B cell (primary cell): ENCODE measurements around the gene ELMOD3. TPM values are rescaled to one million over a fixed set of nuclear protein-coding genes. Genes with fewer than 3 reads are reported as not detected.
A peak's percentile ranks its signal among the peaks of the same experiment; 100 is the strongest.

Experiments used
- ATAC-seq: fragments of 200-7000 bp; cut with Tn5 transposase; one replicate; pipeline ENCODE4 v1.10.0; 2021; ENCODE audit warnings: low read depth, mild to moderate bottlenecking, moderate number of reproducible peaks, moderate library complexity
- CTCF ChIA-PET: fragments of 350-600 bp; sonication (Branson Sonifier 250); formaldehyde crosslinking; loops from one replicate; lab custom pipeline; 2021; ENCODE audit warnings: antibody characterized with exemption, inconsistent platforms; lab: Charles Lee
- POLR2A ChIA-PET: fragments of 350-600 bp; sonication (Branson Sonifier 250); formaldehyde crosslinking; loops from one replicate; lab custom pipeline; 2021; ENCODE audit warnings: antibody characterized with exemption; lab: Charles Lee
- DNase-seq: peaks from one replicate; pipeline ENCODE4 v3.0.0; 2013
- H2AFZ ChIP-seq: 2 replicates; pipeline ENCODE4 v1.6.1; 2012; ENCODE audit warnings: mild to moderate bottlenecking, low read depth, low read length; ENCODE audit not compliant: insufficient read depth, poor library complexity, severe bottlenecking
- H3K27ac ChIP-seq, 2 donors: 1 replicate in 1 of 2; 2 replicates in 1 of 2; pipeline ENCODE4 v1.5.1; 2012 to 2013; ENCODE audit warnings: low read length in 2 of 2, mild to moderate bottlenecking in 2 of 2, moderate library complexity in 1 of 2
- H3K27me3 ChIP-seq, 4 experiments: fragments of 200-600 bp in 1 of 4; sonication (generic) in 1 of 4; replicated peaks in 1 of 4; 1 replicate in 2 of 4; 2 replicates in 2 of 4; pipeline versions ENCODE4 v1.6.1 to v1.7.0; 2013 to 2016; ENCODE audit warnings: low read length in 3 of 4, mild to moderate bottlenecking in 2 of 4, mixed read lengths in 1 of 4, moderate library complexity in 1 of 4; ENCODE audit not compliant: insufficient read depth in 4 of 4, control insufficient read depth in 3 of 4; ENCODE audit errors: control extremely low read depth in 1 of 4
- H3K36me3 ChIP-seq, 2 experiments: replicated peaks in 1 of 2; 1 replicate in 1 of 2; 2 replicates in 1 of 2; pipeline versions ENCODE4 v1.6.1 to v1.7.1; 2013; ENCODE audit warnings: low read length in 1 of 2; ENCODE audit not compliant: insufficient read depth in 2 of 2, control insufficient read depth in 1 of 2; ENCODE audit errors: control extremely low read depth in 1 of 2, extremely low read depth in 1 of 2
- H3K4me1 ChIP-seq, 2 donors: fragments of 200-600 bp in 1 of 2; sonication (generic) in 1 of 2; 1 replicate in 1 of 2; 2 replicates in 1 of 2; pipeline versions ENCODE4 v1.5.1 to v1.6.1; 2013 to 2017; ENCODE audit warnings: low read length in 2 of 2; ENCODE audit not compliant: control insufficient read depth in 2 of 2, insufficient read depth in 2 of 2
- H3K4me2 ChIP-seq: replicated peaks from 2 replicates; pipeline ENCODE3; 2012; ENCODE audit warnings: mild to moderate bottlenecking, low read depth, low read length; ENCODE audit not compliant: poor library complexity, severe bottlenecking
- H3K4me3 ChIP-seq, 5 experiments: fragments of 200-600 bp in 1 of 5; sonication (generic) in 1 of 5; 1 replicate in 3 of 5; 2 replicates in 2 of 5; pipeline versions ENCODE4 v1.5.1 to v1.7.0; 2011 to 2016; ENCODE audit warnings: low read length in 4 of 5, mild to moderate bottlenecking in 4 of 5, low read depth in 2 of 5, control low read depth in 1 of 5, moderate library complexity in 1 of 5; ENCODE audit not compliant: insufficient read depth in 1 of 5; ENCODE audit errors: control extremely low read depth in 1 of 5, extremely low read depth in 1 of 5
- H3K79me2 ChIP-seq: fragments of 200-600 bp; sonication (generic); one replicate; pipeline ENCODE4 v1.6.0; 2016; ENCODE audit warnings: low read length; ENCODE audit not compliant: control insufficient read depth, insufficient read depth
- H3K9ac ChIP-seq: fragments of 200-600 bp; sonication (generic); 2 replicates; pipeline ENCODE4 v1.6.1; 2017; ENCODE audit warnings: mild to moderate bottlenecking, low read length, moderate library complexity
- H3K9me3 ChIP-seq, 3 donors: one replicate each; pipeline versions ENCODE4 v1.6.1 to v1.7.1; 2013; ENCODE audit warnings: low read length in 2 of 3; ENCODE audit not compliant: control insufficient read depth in 2 of 3, insufficient read depth in 1 of 3; ENCODE audit errors: control extremely low read depth in 1 of 3
- H4K20me1 ChIP-seq: 2 replicates; pipeline ENCODE4 v1.6.0; 2012; ENCODE audit warnings: mild to moderate bottlenecking, low read length; ENCODE audit not compliant: insufficient read depth, control insufficient read depth, poor library complexity, severe bottlenecking
- H3K27ac Mint-ChIP-seq: one replicate; pipeline ENCODE4 v1.8.0; 2021; ENCODE audit warnings: mixed read lengths
- H3K27me3 Mint-ChIP-seq: one replicate; pipeline ENCODE4 v1.8.0; 2021; ENCODE audit warnings: mixed read lengths
- H3K4me1 Mint-ChIP-seq: one replicate; pipeline ENCODE4 v1.8.0; 2021; ENCODE audit warnings: mixed read lengths
- H3K4me3 Mint-ChIP-seq: one replicate; pipeline ENCODE4 v1.8.0; 2021; ENCODE audit warnings: mixed read lengths
- H3K9me3 Mint-ChIP-seq: one replicate; pipeline ENCODE4 v1.8.0; 2022; ENCODE audit warnings: mixed read lengths; ENCODE audit not compliant: insufficient read depth
- EZH2 ChIP-seq: IDR thresholded peaks from 2 replicates; pipeline ENCODE4 v1.6.1; 2012; ENCODE audit warnings: borderline replicate concordance, low read depth, mild to moderate bottlenecking, moderate library complexity, low read length; ENCODE audit not compliant: insufficient read depth, poor library complexity, severe bottlenecking
- WGBS: methylation state at CpG from one replicate; pipeline ENCODE4 v1.1.5; 2013; ENCODE audit warnings: missing lambda C conversion rate; ENCODE audit not compliant: insufficient coverage; 5-methylcytosine and 5-hydroxymethylcytosine counted together
- intact Hi-C: fragments of 100-400 bp; cut with micrococcal nuclease; formaldehyde crosslinking; loops from one replicate; pipeline ENCODE4 v1.10.0; 2022
- polyA plus RNA-seq: library from polyadenylated mRNA; depleted of rRNA; stranded (reverse); fragments of >200 nt; gene quantifications from 2 replicates; pipeline ENCODE4 v1.2.3, GENCODE V29; 2012
- total RNA-seq, 2 donors: library from RNA; stranded (reverse); fragments of 120-200 nt in 1 of 2; gene quantifications; 1 replicate in 1 of 2; 2 replicates in 1 of 2; pipeline versions ENCODE4 v1.2.3 to v1.2.4, GENCODE V29; 2013 to 2022
- TF ChIP-seq, protein P1 (sequence below): fragments of 200-600 bp; IDR thresholded peaks from one replicate; pipeline ENCODE4 v1.8.0; 2022; ENCODE audit warnings: antibody characterized with exemption, mild to moderate bottlenecking

The ELMOD3 gene
- total and polyA plus RNA-seq, 2 donors (not counting 1 experiment from before 2014, with no cell fraction given): 34.3 to 57.6 TPM

DNA sequence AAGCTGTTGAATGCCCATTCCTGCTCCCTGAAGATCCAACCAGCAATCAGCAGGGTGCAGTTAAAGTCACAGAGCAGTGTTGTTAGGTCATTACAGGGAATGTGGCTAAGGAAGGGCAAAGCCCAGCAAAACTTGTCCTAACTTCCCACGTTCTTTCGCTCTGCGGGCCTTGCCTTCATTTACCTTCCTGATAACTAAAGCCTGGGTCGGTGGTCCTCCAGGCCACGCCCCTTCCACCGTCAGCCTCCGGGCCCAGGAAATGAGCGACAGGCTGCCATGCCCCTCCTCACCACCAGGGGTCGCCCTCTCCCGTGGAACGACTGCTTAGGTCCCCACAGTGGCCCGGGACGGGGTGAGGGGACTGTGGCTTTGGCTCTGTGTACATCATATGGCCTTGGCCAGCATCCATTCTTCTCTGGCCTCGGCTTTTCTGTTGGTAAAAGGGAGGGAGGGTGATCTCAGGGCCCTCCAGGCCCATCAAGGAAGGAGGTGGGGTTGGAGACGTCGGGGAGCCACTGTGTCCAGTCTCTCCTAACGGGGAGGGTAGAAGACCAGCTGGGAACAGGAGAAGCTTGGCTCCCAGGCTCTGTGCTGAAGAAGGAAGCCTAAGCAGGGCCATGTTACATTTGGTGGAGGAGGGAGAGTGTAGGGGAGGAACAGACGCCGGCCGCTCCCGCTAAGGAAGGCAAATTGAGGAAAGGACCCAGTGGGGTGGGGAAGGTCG is 66.1 kb downstream of the ELMOD3 start:
- H3K9me3 ChIP-seq: no peaks in the 10 kb centered on the region
- intact Hi-C loops: loop anchor here (1.0 to 2.0 kb wide), 7 partner anchors 17 to 287 kb away; partner anchors contain the start of genes GGCX, MAT2A and TMEM150A
- TF ChIP-seq, protein P1, sequence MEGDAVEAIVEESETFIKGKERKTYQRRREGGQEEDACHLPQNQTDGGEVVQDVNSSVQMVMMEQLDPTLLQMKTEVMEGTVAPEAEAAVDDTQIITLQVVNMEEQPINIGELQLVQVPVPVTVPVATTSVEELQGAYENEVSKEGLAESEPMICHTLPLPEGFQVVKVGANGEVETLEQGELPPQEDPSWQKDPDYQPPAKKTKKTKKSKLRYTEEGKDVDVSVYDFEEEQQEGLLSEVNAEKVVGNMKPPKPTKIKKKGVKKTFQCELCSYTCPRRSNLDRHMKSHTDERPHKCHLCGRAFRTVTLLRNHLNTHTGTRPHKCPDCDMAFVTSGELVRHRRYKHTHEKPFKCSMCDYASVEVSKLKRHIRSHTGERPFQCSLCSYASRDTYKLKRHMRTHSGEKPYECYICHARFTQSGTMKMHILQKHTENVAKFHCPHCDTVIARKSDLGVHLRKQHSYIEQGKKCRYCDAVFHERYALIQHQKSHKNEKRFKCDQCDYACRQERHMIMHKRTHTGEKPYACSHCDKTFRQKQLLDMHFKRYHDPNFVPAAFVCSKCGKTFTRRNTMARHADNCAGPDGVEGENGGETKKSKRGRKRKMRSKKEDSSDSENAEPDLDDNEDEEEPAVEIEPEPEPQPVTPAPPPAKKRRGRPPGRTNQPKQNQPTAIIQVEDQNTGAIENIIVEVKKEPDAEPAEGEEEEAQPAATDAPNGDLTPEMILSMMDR: peak; percentile 100
- no peak for TF ChIP-seq EZH2
- ChIA-PET CTCF (interaction anchor here (0.8 to 8.7 kb wide), 26 partner anchors 9 to 288 kb away, joined by 3 to 299 read pairs (median 5); partner anchors contain the start of genes CAPG, ELMOD3, GGCX and MAT2A), POLR2A (interaction anchor here (0.6 to 5.1 kb wide), 6 partner anchors 17 to 131 kb away, joined by 3 to 27 read pairs (median 12); partner anchors contain the start of genes ELMOD3, MAT2A and RETSAT)
- H3K27me3 ChIP-seq: no peaks in the 10 kb centered on the region
- peak overlapping the region; percentile 73 for H3K4me2 ChIP-seq
- H3K4me1 ChIP-seq: peaks cover 23 to 32% of the 10 kb centered on the region in 2 donors
- H4K20me1 ChIP-seq: no peaks in the 10 kb centered on the region
- no peaks in the 10 kb centered on the region for H3K27me3 Mint-ChIP-seq
- H3K9me3 Mint-ChIP-seq: no peaks in the 10 kb centered on the region
- peak overlapping the region in 3 of 5 experiments; percentile 18 to 33 (median 18) for H3K4me3 ChIP-seq
- 51% methylated on average over 16 of the region's 22 CpGs for WGBS
- peak overlapping the region; percentile 42 for H3K9ac ChIP-seq
- H3K27ac Mint-ChIP-seq: peak overlapping the region; percentile 92
- ATAC-seq (peak; percentile 77), DNase-seq (peak; percentile 91)
- H3K27ac ChIP-seq: peak overlapping the region in 1 of 2 donors; percentile 25
- no peaks in the 10 kb centered on the region for H3K36me3 ChIP-seq
- peak overlapping the region; percentile 81 for H2AFZ ChIP-seq
- H3K79me2 ChIP-seq: peaks cover 12% of the 10 kb centered on the region
- H3K4me3 Mint-ChIP-seq: peak overlapping the region; percentile 84
- peaks cover 28% of the 10 kb centered on the region for H3K4me1 Mint-ChIP-seq
